Rectal smooth muscle tissue (tissue), 1 donor: ENCODE results near the gene ACAD9.

Experiments used
- H3K27ac ChIP-seq: one replicate; pipeline ENCODE4 v1.7.0; 2013; ENCODE audit warnings: low read depth, low read length, inconsistent platforms
- H3K27me3 ChIP-seq: one replicate; pipeline ENCODE4 v1.7.0; 2013; ENCODE audit warnings: low read length; ENCODE audit not compliant: control insufficient read depth, insufficient read depth
- H3K36me3 ChIP-seq: one replicate; pipeline ENCODE4 v1.7.0; 2013; ENCODE audit warnings: low read length; ENCODE audit not compliant: control insufficient read depth, insufficient read depth
- H3K4me1 ChIP-seq: one replicate; pipeline ENCODE4 v1.7.0; 2013; ENCODE audit warnings: low read length; ENCODE audit not compliant: control insufficient read depth, insufficient read depth
- H3K4me3 ChIP-seq: one replicate; pipeline ENCODE4 v1.7.0; 2013; ENCODE audit warnings: low read length
- H3K9ac ChIP-seq: one replicate; pipeline ENCODE4 v1.7.0; 2013; ENCODE audit warnings: low read length

Gene ACAD9

GRCh38 chr3:128933922-128934253 is 54.5 kb downstream of the ACAD9 start:
- H3K27ac ChIP-seq, result no peak overlapping the region
- no peaks in the 10 kb centered on the region for H3K36me3 ChIP-seq
- no peak overlapping the region for H3K4me3 ChIP-seq
- H3K27me3 ChIP-seq, result no peaks in the 10 kb centered on the region
- H3K9ac ChIP-seq, result no peak overlapping the region
- no peaks in the 10 kb centered on the region for H3K4me1 ChIP-seq

- Histone ChIP-seq H3K27me3 (no peaks in the 10 kb centered on the region), H3K4me3 (no peak overlapping the region), H3K27ac (no peak overlapping the region), H3K4me1 (no peaks in the 10 kb centered on the region), H3K9ac (no peak overlapping the region), H3K36me3 (no peaks in the 10 kb centered on the region)
Measured at GRCh38 chr3:128935922-128936321, 56.5 kb downstream of the ACAD9 start.

DNA sequence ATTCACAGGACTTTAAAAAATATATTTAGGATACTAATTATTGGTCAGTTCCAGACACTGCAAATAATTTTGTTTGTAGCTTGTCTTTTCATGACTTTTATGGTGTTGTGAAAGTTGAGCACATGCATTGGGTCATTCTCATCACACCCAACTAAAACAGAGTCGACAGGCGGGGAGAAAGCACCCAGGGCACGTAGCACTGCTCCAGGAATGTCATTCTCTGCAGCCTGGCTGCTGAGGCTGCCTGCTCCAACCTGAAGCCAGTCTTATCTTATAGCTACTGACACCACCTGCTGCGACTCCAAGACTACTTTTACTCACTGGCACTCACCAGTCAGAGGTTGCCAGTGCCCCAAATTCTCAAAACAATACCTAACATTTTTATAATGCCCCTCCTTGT is 56.9 kb downstream of the ACAD9 start:
- no peaks in the 10 kb centered on the region for H3K4me1 ChIP-seq
- no peak overlapping the region for H3K4me3 ChIP-seq
- no peak overlapping the region for H3K9ac ChIP-seq
- no peaks in the 10 kb centered on the region for H3K36me3 ChIP-seq
- H3K27me3 ChIP-seq, result no peaks in the 10 kb centered on the region
- H3K27ac ChIP-seq, result no peak overlapping the region

- H3K27me3 ChIP-seq, result no peaks in the 10 kb centered on the region
- no peak overlapping the region for H3K27ac ChIP-seq
- H3K9ac ChIP-seq, result no peak overlapping the region
- no peak overlapping the region for H3K4me3 ChIP-seq
- H3K4me1 ChIP-seq, result no peaks in the 10 kb centered on the region
- no peaks in the 10 kb centered on the region for H3K36me3 ChIP-seq
Measured at GRCh38 chr3:128940252-128940651, 60.8 kb downstream of the ACAD9 start.

DNA sequence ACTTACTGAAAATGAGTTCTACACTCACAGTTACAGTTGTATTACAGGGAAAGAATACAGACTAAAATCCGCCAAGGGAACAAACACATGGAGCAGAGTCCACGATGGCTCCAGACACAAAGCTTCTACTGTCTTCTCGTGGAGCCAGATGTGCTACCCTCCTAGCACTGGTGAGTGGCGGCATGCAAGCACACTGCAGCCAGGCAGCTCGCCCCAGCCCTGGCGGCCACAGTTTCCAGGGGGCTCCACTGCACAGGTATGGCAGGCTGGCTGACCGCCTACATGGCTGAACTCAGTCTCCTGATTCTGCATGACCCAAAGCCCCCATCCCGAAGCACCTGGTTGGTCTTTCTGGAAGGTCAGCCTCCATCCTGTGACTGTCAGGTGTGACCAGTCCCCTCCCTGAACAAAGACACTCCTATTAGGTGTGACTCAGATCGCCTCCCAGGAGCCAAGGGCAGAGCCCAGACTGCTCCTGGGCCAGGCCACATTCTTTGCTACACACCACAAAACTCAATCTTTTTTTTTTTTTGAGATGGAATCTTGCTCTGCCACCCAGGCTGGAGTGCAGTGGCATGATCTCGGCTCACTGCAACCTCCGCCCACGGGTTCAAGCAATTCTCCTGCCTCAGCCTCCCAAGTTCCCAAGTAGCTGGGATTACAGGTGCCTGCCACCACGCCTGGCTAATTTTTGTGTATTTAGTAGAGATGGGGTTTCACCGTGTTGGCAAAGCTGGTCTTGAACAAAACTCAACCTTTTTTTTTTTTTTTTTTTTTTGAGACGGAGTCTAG is 62.9 kb downstream of the ACAD9 start:
- no peak overlapping the region for H3K4me3 ChIP-seq
- no peaks in the 10 kb centered on the region for H3K27me3 ChIP-seq
- no peak overlapping the region for H3K9ac ChIP-seq

GRCh38 chr3:128945041-128945877 is 65.8 kb downstream of the ACAD9 start:
- Histone ChIP-seq H3K4me1 (no peaks in the 10 kb centered on the region), H3K9ac (no peak overlapping the region), H3K27ac (no peak overlapping the region), H3K4me3 (no peak overlapping the region), H3K27me3 (no peaks in the 10 kb centered on the region), H3K36me3 (no peaks in the 10 kb centered on the region)

More for the DNA sequence above, 62.9 kb downstream of the ACAD9 start:
- Histone ChIP-seq H3K27ac (no peak overlapping the region), H3K36me3 (no peaks in the 10 kb centered on the region), H3K4me1 (no peaks in the 10 kb centered on the region)

- Histone ChIP-seq H3K4me3 (no peak overlapping the region), H3K9ac (no peak overlapping the region), H3K27ac (no peak overlapping the region), H3K36me3 (no peaks in the 10 kb centered on the region), H3K27me3 (no peaks in the 10 kb centered on the region), H3K4me1 (no peaks in the 10 kb centered on the region)
Measured at GRCh38 chr3:128945878-128946175, 66.4 kb downstream of the ACAD9 start.

- no peak overlapping the region for H3K4me3 ChIP-seq
- H3K9ac ChIP-seq, result no peak overlapping the region
- no peaks in the 10 kb centered on the region for H3K36me3 ChIP-seq
- no peaks in the 10 kb centered on the region for H3K27me3 ChIP-seq
- H3K27ac ChIP-seq, result no peak overlapping the region
- no peaks in the 10 kb centered on the region for H3K4me1 ChIP-seq
Measured at GRCh38 chr3:128946411-128946810, 67.0 kb downstream of the ACAD9 start.

DNA sequence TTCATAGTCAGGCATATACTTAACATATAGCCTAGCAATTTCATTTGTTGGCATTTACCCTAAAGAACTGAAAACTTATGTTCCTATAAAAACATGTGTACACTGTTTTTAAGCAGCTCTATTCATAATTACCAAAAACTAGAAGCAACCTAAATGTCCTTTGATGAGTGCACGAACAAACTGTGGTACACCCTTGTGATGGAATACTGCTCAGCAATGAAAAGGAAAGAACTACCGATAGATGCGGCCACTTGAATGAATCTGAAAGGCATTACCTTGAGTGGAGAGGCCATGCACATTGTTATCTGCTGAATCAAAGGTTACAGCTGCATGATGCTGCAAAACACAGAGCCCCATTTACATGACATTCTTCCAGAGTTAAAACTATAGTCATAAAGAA is 69.7 kb downstream of the ACAD9 start:
- Histone ChIP-seq H3K9ac (no peak overlapping the region), H3K4me1 (no peaks in the 10 kb centered on the region), H3K27ac (no peak overlapping the region)

DNA sequence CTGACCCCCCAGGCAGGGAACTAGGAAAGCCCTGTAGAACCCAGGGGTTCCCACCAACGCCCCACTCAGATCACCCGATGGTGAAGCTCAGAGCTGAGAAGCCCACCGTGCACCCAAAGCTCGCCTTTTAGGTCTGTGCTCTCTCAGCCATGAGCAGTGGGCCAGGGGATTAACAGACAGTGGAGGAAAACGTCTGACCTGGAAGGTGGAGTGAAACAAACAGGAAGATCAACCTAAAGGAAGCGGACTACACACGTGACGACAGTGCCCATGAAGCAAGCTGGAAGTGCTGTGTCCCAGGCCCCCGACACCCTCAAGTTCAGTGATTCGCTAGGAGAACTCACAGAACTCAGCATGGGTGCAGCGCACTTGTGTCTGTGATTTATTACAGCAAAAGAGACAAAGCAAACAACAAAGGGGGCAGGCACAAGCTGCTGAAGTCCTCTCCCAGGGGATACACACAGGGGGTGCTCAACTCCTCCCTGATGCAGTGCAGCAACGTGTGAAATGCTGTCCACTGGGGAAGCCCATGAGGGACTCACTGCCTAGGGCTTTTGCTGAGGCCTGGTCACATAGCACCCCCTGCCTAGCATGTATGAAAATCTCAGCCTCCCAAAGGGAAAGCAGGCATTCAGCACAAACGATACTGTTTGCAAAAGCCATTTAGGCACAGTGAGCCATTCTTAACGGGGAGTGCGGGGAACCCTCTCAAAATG is 71.0 kb downstream of the ACAD9 start:
- Histone ChIP-seq H3K27me3 (no peaks in the 10 kb centered on the region), H3K4me1 (no peaks in the 10 kb centered on the region)

More for the DNA sequence above, 69.7 kb downstream of the ACAD9 start:
- no peaks in the 10 kb centered on the region for H3K27me3 ChIP-seq
- no peaks in the 10 kb centered on the region for H3K36me3 ChIP-seq
- no peak overlapping the region for H3K4me3 ChIP-seq

DNA sequence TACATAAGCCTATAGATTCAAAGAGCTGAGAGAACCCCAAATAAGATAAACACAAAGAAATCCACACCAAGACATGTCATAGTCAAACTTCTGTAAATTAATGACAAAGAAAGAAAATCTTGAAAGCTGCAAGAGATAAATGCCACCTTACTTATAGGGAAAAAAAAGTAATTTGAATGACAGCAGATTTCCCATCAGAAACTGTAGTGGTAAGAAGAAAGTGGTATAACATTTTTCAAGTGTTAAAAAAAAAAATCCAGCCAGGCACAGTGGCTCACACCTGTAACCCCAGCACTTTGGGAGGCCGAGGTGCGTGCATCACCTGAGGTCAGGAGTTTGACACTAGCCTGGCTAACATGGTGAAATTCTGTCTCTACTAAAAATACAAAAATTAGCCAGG is 77.0 kb downstream of the ACAD9 start:
- Histone ChIP-seq H3K4me1 (no peaks in the 10 kb centered on the region), H3K27me3 (no peaks in the 10 kb centered on the region), H3K9ac (no peak overlapping the region), H3K27ac (no peak overlapping the region), H3K36me3 (no peaks in the 10 kb centered on the region), H3K4me3 (no peak overlapping the region)

More for the DNA sequence above, 71.0 kb downstream of the ACAD9 start:
- Histone ChIP-seq H3K36me3 (no peaks in the 10 kb centered on the region), H3K9ac (no peak overlapping the region), H3K4me3 (no peak overlapping the region), H3K27ac (no peak overlapping the region)
